Measurements from ENCODE around the gene EIF3A. TPM values are rescaled to one million over a fixed set of nuclear protein-coding genes. Genes with fewer than 3 reads are reported as not detected.

Gene EIF3A
- total RNA-seq, 4 donors from 2014 or later: 124 to 149 (median 136) TPM

DNA sequence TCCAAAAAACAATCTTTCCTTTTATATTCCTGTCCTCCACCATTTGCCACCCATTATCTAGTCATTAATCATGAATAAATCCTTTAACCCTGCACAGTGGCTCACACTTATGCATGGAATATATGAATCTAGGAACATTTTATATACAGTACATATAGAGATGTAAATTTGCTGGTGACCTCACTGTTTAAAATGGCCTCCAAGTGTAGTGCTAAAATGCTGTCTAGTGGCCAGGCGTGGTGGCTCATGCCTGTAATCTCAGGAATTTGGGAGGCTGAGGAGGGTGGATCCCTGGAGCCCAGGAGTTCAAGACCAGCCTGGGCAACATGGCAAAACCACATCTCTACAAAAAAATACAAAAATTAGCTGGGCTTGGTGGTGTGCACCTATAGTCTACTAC lies 41.5 kb downstream of the EIF3A start:
- no peak for ATAC-seq
- peaks cover 6 to 96% of the 10 kb centered on the region in 2 donors for H3K36me3 ChIP-seq

DNA sequence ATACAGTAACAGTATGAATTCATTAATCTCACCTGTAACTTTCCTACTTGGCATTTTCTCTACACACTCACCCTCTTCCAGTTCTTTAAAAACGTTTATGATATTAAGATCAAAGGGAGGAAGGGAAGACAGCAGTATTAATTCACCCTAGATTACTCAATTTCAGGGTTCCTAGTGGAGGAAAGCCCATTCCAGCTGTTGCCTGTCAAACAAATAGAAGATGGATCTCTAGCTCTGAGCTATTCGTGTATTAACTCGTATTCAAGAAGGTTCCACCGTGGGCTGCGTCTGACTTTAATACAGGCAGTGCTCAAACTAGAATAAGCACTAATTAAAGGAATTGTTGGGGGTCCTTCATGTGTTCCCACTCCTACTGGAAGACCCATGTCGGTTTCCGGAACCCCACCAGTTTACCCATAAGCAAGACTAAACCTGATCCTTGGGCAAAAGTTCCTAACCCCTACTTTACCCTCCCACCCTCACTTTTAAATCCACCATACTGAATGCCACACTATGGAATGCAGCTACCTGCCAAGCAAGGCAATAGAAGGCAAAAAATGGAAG lies 49.0 kb downstream of the EIF3A start:
- Histone ChIP-seq H3K4me3 (no peak overlapping the region), H3K27me3 (no peaks in the 10 kb centered on the region), H3K9me3 (no peaks in the 10 kb centered on the region), H3K36me3 (peaks cover 0 to 35% of the 10 kb centered on the region in 2 donors), H3K4me1 (peaks cover 0 to 45% (median 14%) of the 10 kb centered on the region in 3 donors), H3K27ac (no peak overlapping the region)
- ATAC-seq: no peak
- WGBS, 2 donors (ENCODE audit: low coverage in 1 of 2): 41 to 50% methylated on average over 6 to 7 of the region's 7 CpGs
- TF ChIP-seq, protein P1, sequence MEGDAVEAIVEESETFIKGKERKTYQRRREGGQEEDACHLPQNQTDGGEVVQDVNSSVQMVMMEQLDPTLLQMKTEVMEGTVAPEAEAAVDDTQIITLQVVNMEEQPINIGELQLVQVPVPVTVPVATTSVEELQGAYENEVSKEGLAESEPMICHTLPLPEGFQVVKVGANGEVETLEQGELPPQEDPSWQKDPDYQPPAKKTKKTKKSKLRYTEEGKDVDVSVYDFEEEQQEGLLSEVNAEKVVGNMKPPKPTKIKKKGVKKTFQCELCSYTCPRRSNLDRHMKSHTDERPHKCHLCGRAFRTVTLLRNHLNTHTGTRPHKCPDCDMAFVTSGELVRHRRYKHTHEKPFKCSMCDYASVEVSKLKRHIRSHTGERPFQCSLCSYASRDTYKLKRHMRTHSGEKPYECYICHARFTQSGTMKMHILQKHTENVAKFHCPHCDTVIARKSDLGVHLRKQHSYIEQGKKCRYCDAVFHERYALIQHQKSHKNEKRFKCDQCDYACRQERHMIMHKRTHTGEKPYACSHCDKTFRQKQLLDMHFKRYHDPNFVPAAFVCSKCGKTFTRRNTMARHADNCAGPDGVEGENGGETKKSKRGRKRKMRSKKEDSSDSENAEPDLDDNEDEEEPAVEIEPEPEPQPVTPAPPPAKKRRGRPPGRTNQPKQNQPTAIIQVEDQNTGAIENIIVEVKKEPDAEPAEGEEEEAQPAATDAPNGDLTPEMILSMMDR (IDR thresholded peaks at IDR 0.05): no peak
- TF ChIP-seq POLR2AphosphoS5 (IDR thresholded peaks at IDR 0.05): peak; percentile 30

More for the DNA sequence above, 41.5 kb downstream of the EIF3A start:
- peaks cover 0 to 10% (median 0%) of the 10 kb centered on the region in 3 donors for H3K4me1 ChIP-seq
- H3K27ac ChIP-seq: no peak overlapping the region
- no peak overlapping the region for H3K4me3 ChIP-seq
- TF ChIP-seq POLR2AphosphoS5 (IDR thresholded peaks at IDR 0.05) (no peak), EP300 (IDR thresholded peaks at IDR 0.05) (no peak), POLR2A (IDR thresholded peaks at IDR 0.05) (no peak)
- TF ChIP-seq, protein P1 (IDR thresholded peaks at IDR 0.05): no peak
- H3K27me3 ChIP-seq: no peaks in the 10 kb centered on the region
- no peaks in the 10 kb centered on the region for H3K9me3 ChIP-seq
- 73 to 100% methylated on average over 1 of the region's 1 CpG for WGBS, 2 donors (ENCODE audit: low coverage in 1 of 2)

DNA sequence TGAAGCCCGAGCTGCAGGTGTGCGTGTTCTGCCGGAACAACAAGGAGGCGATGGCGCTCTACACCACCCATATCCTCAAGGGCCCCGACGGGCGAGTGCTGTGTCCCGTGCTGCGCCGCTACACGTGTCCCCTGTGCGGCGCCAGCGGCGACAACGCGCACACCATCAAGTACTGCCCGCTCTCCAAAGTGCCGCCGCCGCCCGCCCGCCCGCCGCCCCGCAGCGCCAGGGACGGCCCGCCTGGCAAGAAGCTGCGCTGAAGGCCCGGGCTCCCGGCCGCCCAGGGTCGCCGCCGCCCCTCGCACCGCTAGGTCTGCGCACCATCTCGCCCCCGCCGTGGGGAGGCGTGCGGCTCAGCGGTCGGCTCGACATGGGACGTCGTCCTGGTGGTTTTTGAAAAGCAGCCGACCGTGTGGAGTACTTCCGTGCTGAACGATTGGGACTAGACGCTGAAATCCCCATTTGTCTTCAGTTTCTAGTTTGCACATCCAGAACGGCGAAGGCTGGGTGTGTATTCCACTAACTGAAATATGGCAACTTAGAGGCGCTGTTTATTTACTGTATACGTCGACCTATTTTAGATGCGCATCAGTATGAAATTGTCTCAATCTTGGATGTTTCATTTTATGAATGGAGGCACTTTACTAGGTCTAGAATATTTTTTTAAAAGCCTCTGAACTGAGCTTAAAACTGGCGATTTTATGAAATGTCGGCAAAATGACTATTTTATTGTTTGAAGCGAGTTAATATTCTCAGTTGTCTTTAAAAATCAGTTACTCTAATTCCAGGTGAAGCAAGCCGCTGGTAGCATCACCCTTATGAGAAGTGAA lies 50.0 kb downstream of the EIF3A start:
- WGBS, 2 donors (ENCODE audit: low coverage in 1 of 2): 18 to 26% methylated on average over 12 to 16 of the region's 65 CpGs
- TF ChIP-seq, protein P1 (IDR thresholded peaks at IDR 0.05): peak in 2 of 4 experiments; percentile 14 to 31
- TF ChIP-seq EP300 (IDR thresholded peaks at IDR 0.05) (no peak), POLR2A (IDR thresholded peaks at IDR 0.05) (no peak), POLR2AphosphoS5 (IDR thresholded peaks at IDR 0.05) (peak; percentile 11)
- no peak for ATAC-seq

DNA sequence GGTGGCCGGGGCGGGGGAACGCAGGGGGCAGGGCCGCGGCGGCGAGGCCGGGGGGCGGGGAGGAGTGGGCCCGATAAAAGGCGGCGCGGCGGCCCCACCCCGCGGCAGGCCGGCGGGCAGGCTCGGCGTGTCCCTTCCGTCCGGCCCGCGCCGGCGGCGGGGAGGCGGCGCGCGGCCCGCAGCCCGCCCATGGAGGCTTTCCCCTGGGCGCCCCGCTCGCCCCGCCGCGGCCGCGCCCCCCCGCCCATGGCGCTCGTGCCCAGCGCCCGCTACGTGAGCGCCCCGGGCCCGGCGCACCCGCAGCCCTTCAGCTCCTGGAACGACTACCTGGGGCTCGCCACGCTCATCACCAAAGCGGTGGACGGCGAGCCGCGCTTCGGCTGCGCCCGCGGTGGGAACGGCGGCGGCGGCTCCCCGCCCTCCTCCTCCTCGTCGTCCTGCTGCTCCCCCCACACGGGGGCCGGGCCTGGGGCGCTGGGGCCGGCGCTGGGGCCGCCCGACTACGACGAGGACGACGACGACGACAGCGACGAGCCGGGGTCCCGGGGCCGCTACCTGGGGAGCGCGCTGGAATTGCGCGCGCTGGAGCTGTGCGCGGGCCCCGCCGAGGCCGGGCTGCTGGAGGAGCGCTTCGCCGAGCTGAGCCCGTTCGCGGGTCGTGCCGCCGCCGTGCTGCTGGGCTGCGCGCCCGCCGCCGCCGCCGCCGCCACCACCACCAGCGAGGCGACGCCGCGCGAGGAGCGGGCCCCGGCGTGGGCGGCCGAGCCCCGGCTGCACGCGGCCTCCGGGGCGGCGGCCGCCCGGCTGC lies 50.8 kb downstream of the EIF3A start, which contains the start of gene NANOS1:
TSS of gene NANOS1 (plus strand) at position 102 of the 808 bp plus-strand sequence. CDS start at position 190, 88 bp downstream.
- Histone ChIP-seq H3K4me3 (peak within 1 kb of the TSS; percentile 79 to 83), H3K27me3 (no peaks in the 10 kb centered on the region), H3K9me3 (no peaks in the 10 kb centered on the region), H3K27ac (peak within 1 kb of the TSS; percentile 63 to 89 (median 86)), H3K36me3 (peaks cover 0 to 21% of the 10 kb centered on the region in 2 donors), H3K4me1 (peaks cover 0 to 62% (median 29%) of the 10 kb centered on the region in 3 donors)
- no CpG with 5 or more reads among the region's 136 CpGs for WGBS, 2 donors (ENCODE audit: low coverage in 1 of 2)
- TF ChIP-seq POLR2A (IDR thresholded peaks at IDR 0.05): peak in 1 of 2 donors; percentile 49
- TF ChIP-seq, protein P1 (IDR thresholded peaks at IDR 0.05): no peak
- ATAC-seq: no peak

More for the DNA sequence above, 50.0 kb downstream of the EIF3A start:
- Histone ChIP-seq H3K27ac (peak overlapping the region in 3 of 4 donors; percentile 86 to 89 (median 87)), H3K27me3 (no peaks in the 10 kb centered on the region), H3K9me3 (no peaks in the 10 kb centered on the region), H3K36me3 (peaks cover 0 to 26% of the 10 kb centered on the region in 2 donors), H3K4me1 (peaks cover 0 to 54% (median 23%) of the 10 kb centered on the region in 3 donors), H3K4me3 (peak overlapping the region; percentile 20 to 79)
